Suprapubic skin (tissue), 4 donors: ENCODE results near the gene INPP5K.

Experiments used
- CTCF ChIP-seq, 2 donors: fragments of 200-600 bp in 1 of 2; fragments of 450-650 bp in 1 of 2; sonication (generic) in 1 of 2; IDR thresholded peaks; one replicate each; pipeline ENCODE4 v1.5.1; 2016 to 2019; ENCODE audit warnings: antibody characterized with exemption in 2 of 2, mild to moderate bottlenecking in 1 of 2, moderate library complexity in 1 of 2
- EP300 ChIP-seq: sonication (generic); formaldehyde crosslinking; IDR thresholded peaks from one replicate; pipeline ENCODE4 v1.6.1; 2017; ENCODE audit warnings: antibody characterized with exemption
- POLR2A ChIP-seq, 2 donors: fragments of 450-650 bp; IDR thresholded peaks; one replicate each; pipeline ENCODE4 v1.6.1; 2017; ENCODE audit warnings: antibody characterized with exemption in 2 of 2, mild to moderate bottlenecking in 2 of 2, moderate library complexity in 2 of 2
- POLR2AphosphoS5 ChIP-seq, 3 donors: sonication (generic); formaldehyde crosslinking; IDR thresholded peaks; one replicate each; pipeline ENCODE4 v1.6.1; 2017; ENCODE audit warnings: antibody characterized with exemption in 3 of 3

GRCh38 chr17:1554751-1555540 lies 38.5 kb upstream of the INPP5K start:
- no peak for TF ChIP-seq CTCF (IDR thresholded peaks at IDR 0.05)
- no peak for TF ChIP-seq EP300
- TF ChIP-seq POLR2A (IDR thresholded peaks at IDR 0.05) = no peak
- TF ChIP-seq POLR2AphosphoS5 (IDR thresholded peaks at IDR 0.05) = no peak
